ENCODE data around the gene AHDC1.
"Not testable (repeated sequence)": the region's sequence is repeated elsewhere in the genome, so short reads cannot be mapped to it uniquely, and the experiment has no call there.

AHDC1 gene

DNA sequence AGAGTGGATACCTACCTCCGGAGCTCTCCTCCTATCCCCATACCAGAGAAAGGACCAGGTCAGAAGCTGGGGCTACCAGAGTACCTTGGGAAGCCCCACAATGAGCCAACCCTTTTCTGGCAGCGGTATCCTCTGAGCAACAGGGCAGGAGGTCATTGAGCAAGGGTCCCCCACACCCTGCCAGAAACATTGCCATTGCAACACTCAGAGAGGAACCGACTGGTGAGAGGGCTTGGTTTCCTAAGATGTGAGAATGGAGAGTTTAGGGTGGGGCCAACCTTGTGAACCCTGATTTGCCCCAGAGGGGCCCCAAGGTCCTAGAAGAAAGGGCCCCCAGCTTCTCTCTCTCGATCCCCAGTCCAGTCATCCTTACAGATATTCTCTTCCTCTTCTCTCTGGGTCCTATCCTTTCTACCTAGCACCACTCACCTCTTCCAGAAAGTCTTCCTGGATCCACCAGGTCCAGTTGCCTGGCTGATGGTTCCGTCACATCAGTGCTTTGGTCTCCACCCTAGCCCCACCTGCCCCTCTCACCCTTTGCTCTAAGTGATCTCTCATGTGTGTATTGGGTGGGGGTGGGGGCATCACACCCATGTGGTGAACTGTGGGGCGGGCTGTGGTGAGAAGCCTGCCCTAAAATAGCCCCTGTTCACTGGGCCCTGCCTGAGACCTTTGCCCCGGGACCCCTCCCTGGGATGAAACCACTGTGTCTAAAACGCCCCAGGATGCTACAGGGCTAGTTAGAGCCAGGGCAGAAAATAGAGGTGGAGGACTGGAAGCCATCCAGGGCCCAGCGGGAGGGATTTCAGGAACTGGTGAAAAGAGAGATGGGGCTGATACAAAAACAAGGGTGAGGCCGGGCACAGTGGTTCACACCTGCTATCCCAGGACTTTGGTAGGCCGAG lies 22.3 kb upstream of the AHDC1 start:
- H3K27ac Mint-ChIP-seq: no peak overlapping the region
- no peak overlapping the region for H3K4me3 Mint-ChIP-seq
- peaks cover 4% of the 10 kb centered on the region for H3K27me3 Mint-ChIP-seq (ENCODE audit: low read depth)

DNA sequence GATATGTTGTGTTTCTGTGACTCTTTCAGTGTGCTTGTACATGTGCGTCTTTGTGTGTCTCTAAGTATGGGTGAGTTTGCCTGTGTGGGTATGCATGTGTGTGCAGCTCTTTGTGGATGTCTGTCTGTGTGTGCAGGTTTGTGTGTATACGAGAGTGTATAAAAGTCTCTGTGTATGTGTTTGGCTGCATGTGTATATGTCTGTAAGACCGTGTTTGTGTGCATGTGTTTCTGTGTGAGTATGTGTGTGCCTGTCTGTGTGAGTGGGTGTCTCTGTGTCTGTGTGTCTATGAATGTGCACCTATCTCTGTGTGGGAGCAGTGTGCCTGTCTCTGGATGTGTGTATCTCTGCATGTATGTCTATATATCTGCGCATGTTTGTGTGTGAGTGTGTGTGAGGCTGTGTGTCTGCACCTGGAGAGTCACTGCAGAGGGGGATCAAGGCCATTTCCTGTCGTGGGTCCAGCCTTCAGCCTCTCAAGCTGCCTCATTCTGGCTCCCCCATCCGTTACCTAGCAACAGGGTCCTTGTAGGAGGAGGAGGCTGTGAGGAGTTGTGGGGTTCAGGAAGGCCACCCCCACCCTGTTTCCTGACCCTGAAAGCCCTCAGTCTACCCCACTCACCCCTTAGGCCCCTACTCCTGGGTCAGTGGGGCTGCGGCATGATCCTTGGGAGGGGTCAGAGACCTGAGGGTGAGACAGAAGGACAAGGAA lies 20.7 kb upstream of the AHDC1 start:
- peaks cover 19% of the 10 kb centered on the region for H3K4me1 Mint-ChIP-seq (ENCODE audit: low read depth)

More for the DNA sequence above, 22.3 kb upstream of the AHDC1 start:
- Mint-ChIP-seq H3K9me3 (no peaks in the 10 kb centered on the region), H3K36me3 (ENCODE audit: low read depth) (no peaks in the 10 kb centered on the region), H3K4me1 (ENCODE audit: low read depth) (peaks cover 28% of the 10 kb centered on the region)

DNA sequence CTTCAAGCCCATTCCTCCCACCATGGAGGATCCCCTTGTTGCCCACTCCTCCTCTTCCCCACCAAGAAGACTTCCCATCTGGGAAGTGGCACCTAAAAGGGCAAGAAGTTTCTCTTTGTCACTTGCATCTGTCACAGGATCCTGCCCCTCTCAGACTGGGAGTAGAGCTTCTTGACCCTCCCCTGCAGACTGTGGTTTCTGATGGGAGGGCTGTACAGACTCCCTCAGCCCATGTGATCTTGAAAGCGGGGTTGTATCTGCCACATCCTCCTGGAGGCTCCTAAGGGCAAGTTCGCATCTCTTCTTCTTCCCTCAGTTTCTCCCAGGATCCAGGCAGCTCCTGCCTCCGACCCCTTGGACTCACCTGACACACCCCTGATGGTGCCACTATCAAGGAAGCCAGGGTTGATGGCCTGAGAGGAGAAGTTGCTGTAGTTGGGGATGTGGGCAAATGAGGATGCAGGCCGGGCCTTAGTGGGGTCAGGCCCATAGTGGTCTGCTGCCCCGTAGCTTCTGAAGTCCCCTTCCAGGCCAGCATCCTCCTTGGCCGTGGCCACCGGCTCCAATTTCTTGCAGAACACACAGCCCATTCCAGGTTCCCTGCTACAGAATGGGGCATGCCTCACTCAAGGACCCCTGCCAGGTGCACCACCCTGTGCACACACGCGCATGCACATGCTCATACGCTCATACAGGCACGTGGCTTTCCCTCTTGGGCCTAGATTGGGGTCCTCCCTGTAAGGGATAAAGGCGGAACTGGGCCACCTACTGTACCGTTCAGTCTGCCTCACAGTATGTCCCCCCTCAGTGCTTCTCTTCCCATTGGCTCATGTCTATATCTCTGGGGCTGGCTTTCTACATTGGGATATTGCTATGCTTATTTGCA lies 19.6 kb upstream of the AHDC1 start:
- Mint-ChIP-seq H3K4me3 (no peak overlapping the region), H3K9me3 (no peaks in the 10 kb centered on the region), H3K27me3 (ENCODE audit: low read depth) (no peaks in the 10 kb centered on the region), H3K27ac (no peak overlapping the region), H3K4me1 (ENCODE audit: low read depth) (peaks cover 15% of the 10 kb centered on the region), H3K36me3 (ENCODE audit: low read depth) (peaks cover under 1% of the 10 kb centered on the region)

More for the DNA sequence above, 20.7 kb upstream of the AHDC1 start:
- no peaks in the 10 kb centered on the region for H3K27me3 Mint-ChIP-seq (ENCODE audit: low read depth)
- no peaks in the 10 kb centered on the region for H3K9me3 Mint-ChIP-seq
- H3K36me3 Mint-ChIP-seq (ENCODE audit: low read depth): no peaks in the 10 kb centered on the region
- H3K4me3 Mint-ChIP-seq: no peak overlapping the region
- H3K27ac Mint-ChIP-seq: no peak overlapping the region

DNA sequence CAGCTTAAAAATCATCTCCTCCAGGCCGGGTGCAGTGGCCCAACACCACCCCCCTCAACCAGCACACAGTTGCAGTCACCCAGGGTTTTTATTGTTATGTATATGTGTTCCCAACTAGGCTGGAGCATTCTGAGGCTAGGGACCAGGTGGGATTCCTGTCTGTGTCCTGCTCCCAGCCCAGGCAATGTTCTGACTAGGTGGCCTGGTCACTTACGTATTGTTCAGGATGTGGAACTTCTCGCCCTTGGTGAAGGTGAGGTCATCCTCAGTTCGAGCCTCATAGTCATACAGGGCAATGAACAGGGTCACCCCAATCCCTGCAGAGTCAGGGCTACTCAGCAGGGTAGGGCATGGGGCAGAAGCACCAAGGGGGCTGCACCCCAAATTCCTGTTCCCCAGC lies 18.9 kb upstream of the AHDC1 start:
- Mint-ChIP-seq H3K9me3 (no peaks in the 10 kb centered on the region), H3K36me3 (ENCODE audit: low read depth) (peaks cover 2% of the 10 kb centered on the region), H3K4me3 (no peak overlapping the region), H3K27me3 (ENCODE audit: low read depth) (no peaks in the 10 kb centered on the region), H3K27ac (no peak overlapping the region), H3K4me1 (ENCODE audit: low read depth) (peaks cover 20% of the 10 kb centered on the region)

DNA sequence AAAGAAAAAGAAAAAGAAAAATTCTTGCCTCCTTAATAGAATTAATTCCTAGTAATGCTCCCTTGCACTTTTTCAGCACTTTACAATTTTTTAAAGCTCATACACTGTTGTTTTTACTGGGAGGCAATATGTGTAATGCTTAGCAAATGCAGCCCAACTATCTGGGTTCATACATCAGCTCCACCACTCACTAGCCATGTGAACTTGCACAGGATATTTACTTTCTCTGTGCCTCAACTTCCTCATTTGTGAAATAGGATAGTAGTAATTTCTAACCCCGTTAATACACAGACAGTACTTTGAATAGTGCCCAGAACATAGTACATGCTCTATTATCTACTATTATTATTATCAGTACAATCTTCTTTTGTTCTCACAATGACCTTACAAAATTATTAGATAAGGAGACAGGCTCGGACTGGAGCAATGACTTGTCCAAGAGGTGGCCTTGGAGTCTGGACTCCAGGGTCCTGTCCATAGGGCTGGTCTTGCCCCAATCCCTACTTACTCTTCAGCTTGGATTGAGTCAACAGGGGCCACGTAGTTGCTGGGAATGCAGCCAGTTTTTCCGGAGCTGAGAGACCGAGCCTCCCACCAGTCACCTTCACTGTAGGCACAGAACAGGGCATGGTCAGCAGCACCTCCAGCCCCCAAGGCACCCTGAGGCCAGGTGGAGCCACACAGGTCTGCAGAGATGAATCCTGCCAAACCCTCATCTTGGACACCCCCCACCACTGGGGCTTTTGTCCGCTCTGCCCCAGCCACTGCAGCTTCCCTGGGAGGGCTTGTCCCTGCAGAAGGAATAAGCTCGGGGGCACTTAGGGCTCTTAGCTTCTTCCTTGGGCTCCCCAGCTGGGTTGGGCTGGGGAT lies 17.3 kb upstream of the AHDC1 start:
- Mint-ChIP-seq H3K27ac (no peak overlapping the region), H3K9me3 (no peaks in the 10 kb centered on the region), H3K36me3 (ENCODE audit: low read depth) (peaks cover 2% of the 10 kb centered on the region), H3K27me3 (ENCODE audit: low read depth) (no peaks in the 10 kb centered on the region), H3K4me1 (ENCODE audit: low read depth) (peaks cover 32% of the 10 kb centered on the region), H3K4me3 (no peak overlapping the region)

DNA sequence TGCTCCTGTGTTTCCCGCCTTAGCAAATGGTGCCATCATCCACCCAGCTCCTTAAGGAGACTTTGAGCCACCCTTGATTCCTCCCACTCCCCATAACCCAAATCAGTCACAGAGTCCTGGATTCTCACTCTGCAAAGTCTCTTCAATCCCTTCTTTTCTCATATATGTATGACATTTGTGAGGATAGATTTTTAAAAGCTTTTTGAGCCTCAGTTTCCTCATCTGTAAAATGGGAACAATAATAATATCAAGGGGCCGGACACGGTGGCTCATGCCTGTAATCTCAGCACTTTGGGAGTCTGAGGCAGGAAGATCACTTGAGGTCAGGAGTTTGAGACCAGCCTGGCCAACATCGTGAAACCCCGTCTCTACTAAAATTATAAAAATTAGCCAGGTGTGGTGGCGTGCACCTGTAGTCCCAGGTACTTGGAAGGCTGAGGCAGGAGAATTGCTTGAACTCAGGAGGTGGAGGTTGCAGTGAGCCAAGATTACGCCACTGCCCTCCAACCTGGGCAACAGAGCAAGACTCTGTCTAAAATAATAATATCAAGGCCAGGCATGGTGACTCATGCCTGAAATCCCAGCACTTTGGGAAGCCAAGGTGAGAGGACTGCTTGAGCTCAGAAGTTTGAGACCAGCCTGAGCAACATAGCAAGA lies 16.0 kb upstream of the AHDC1 start:
- H3K4me3 Mint-ChIP-seq; H3K9me3 Mint-ChIP-seq; H3K27me3 Mint-ChIP-seq (ENCODE audit: low read depth); H3K36me3 Mint-ChIP-seq (ENCODE audit: low read depth): not testable (repeated sequence)
- peak overlapping the region; percentile 67 for H3K27ac Mint-ChIP-seq
- H3K4me1 Mint-ChIP-seq (ENCODE audit: low read depth): peaks cover 34% of the 10 kb centered on the region

DNA sequence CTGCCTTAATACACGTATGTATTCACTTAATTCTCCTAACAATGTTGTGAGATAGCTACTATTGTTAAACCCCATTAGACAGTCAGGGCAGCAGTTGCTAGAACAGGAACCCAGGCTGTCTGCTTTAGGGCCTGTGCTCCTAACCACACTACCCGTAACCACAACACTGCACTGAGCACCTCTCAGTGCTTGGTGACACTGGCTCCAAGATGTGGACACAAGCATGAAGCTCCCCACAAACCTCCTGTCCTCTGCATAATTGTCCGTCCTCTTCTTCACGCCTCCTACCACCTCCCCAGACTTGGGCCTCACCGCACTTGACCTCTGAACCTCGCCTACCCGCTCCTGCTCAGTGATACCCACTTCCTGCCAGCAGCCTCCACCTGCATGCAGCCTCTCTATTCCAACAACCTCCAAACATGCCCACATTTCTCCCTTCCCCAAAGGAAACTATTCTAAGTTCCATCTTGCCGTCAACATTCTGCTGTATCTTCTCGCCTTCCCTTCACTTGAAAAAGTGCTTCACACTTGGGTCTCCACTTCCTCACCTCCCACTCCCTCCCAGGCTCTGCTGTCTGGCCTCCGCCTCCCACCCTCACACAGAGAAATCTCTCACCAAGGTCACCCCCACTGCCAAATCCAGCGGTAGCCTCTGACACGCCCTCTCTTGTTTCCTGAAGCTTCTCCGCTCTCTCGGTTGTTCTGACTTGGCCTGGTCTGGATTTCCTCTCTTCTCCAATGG lies 14.6 kb upstream of the AHDC1 start:
- peaks cover 44% of the 10 kb centered on the region for H3K4me1 Mint-ChIP-seq (ENCODE audit: low read depth)
- peak overlapping the region; percentile 89 for H3K27ac Mint-ChIP-seq
- H3K27me3 Mint-ChIP-seq (ENCODE audit: low read depth): no peaks in the 10 kb centered on the region
- peaks cover 2% of the 10 kb centered on the region for H3K36me3 Mint-ChIP-seq (ENCODE audit: low read depth)
- peak overlapping the region; percentile 55 for H3K4me3 Mint-ChIP-seq
- no peaks in the 10 kb centered on the region for H3K9me3 Mint-ChIP-seq

DNA sequence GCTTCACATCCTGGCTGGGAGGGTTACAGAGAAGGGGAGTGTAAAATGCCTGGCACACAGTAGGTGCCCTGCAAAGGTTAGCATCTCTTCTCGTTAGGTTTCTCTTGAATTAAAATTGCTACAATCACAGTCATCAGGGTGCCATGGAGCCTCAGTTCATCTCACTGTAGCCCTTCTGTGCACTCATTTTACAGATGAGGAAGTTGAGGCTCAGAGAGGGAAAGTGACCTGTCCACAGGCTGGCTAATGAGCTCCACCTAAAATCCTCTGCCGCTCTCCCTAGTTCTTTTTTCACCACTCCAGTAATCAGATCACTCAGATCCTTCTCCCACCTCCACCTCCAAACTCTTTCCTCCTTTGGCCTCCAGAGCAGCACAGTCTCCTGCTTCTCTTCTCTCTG lies 13.5 kb upstream of the AHDC1 start:
- H3K36me3 Mint-ChIP-seq (ENCODE audit: low read depth): peaks cover 2% of the 10 kb centered on the region
- H3K4me3 Mint-ChIP-seq: no peak overlapping the region
- H3K4me1 Mint-ChIP-seq (ENCODE audit: low read depth): peaks cover 39% of the 10 kb centered on the region

DNA sequence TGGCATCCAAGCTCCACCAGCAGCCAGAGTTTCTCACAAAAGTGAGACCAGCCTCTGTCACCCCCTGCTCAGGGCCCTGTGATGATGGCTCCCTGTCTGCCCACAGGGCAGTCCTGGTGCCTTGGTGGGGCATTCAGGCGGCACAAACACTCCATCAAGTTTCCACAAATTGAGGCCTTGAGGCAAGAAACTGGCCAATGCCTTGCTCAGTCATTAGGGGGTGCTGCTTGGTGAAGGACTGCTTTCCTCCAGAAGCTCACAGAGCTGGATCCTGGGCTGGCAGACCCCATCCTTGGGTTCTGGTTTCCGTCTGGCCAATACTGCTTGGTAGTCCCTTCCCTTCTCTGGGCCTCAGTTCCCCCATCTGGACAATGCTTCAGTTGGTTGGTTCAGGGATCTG lies 12.5 kb upstream of the AHDC1 start:
- Mint-ChIP-seq H3K9me3 (no peaks in the 10 kb centered on the region), H3K4me3 (no peak overlapping the region), H3K27me3 (ENCODE audit: low read depth) (no peaks in the 10 kb centered on the region), H3K4me1 (ENCODE audit: low read depth) (peaks cover 39% of the 10 kb centered on the region), H3K27ac (peak overlapping the region; percentile 34), H3K36me3 (ENCODE audit: low read depth) (peaks cover 2% of the 10 kb centered on the region)

More for the DNA sequence above, 13.5 kb upstream of the AHDC1 start:
- H3K27ac Mint-ChIP-seq: peak overlapping the region; percentile 89
- H3K9me3 Mint-ChIP-seq: no peaks in the 10 kb centered on the region
- no peaks in the 10 kb centered on the region for H3K27me3 Mint-ChIP-seq (ENCODE audit: low read depth)

DNA sequence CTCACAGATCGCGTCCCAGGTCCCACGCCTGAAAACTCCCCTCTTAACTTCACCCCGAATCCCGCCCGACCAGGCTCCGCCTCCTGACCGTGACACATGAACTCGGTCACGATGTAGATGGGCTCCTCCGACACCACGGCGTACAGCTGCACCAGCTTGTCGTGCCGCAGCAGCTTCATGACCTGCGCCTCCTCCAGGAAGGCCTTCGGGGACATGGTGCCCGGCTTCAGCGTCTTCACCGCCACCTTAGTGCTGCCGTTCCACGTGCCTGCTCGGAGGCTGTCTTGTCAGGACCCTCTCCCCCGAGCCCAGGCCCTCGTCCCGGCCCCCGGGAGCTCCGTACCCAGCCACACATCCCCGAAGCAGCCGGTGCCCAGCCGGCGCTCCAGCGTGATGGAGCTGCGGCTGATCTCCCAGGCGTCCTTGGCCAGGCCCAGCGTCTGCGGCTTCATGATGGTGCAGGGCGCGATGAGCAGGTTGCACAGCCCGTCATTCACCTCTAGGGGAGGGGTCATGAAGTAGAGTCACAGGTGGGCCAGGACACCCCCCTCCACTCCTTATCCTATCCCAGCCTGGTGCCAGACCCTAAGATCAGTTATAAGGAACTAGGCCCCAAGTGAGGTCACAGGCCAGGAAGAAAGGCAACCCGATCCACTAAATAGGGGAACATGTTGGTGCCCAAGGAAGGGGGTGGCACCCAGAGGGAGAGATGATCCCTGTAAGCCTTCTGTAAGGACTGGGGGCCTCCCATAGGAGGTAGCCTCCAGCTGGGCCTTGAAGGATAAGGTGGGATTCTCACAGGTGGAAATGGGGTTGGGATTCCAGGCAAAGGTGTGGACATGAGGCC lies 11.6 kb upstream of the AHDC1 start:
- Mint-ChIP-seq H3K9me3 (no peaks in the 10 kb centered on the region), H3K4me3 (no peak overlapping the region), H3K4me1 (ENCODE audit: low read depth) (peaks cover 39% of the 10 kb centered on the region), H3K36me3 (ENCODE audit: low read depth) (peaks cover 2% of the 10 kb centered on the region), H3K27me3 (ENCODE audit: low read depth) (no peaks in the 10 kb centered on the region), H3K27ac (peak overlapping the region; percentile 41)

DNA sequence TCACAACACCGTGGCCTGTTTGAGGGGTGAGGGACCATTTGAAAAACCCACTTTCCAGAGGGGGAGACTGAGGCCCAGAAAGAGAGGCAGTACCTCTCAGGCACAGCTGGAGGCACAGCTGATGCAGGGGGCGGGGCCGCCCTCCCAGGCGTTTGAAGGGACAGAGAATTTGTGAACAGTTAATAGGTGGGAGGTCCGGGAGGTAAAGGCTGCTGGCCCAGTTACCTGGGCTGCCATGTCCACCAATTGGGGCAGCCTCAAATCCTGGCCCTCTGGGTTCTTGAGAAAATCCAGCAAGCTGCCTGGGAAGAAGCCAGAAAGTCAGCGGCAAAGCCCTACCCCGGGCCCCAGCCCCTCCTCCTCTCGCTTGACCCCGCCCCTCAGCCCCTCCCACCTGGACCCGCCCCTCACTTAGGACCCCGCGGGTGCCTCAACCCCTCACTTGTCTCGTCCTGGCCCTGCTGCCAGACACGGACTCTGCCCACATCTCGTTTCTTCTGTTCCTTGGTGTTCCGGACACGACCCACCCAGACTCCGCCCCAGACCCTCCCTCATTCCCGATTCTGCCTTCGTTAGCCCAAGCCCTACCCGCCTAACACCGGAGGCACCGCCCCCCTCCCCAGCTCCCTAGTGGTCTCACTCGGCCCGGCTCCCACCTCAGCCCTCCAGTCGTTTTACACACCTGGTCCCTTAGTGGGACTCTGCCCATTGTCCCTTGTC lies 10.8 kb upstream of the AHDC1 start:
- Mint-ChIP-seq H3K4me3 (no peak overlapping the region), H3K4me1 (ENCODE audit: low read depth) (peaks cover 39% of the 10 kb centered on the region), H3K9me3 (no peaks in the 10 kb centered on the region), H3K27ac (peak overlapping the region; percentile 41), H3K27me3 (ENCODE audit: low read depth) (no peaks in the 10 kb centered on the region), H3K36me3 (ENCODE audit: low read depth) (peaks cover 2% of the 10 kb centered on the region)

All from T-helper 1 cell treated with Interleukin-12 subunit alpha and Interleukin-12 subunit beta and Interleukin-4 antibody, amounts not matched to agents 30 μg/mL and 1 μg/mL, for 36 hours (primary cell).